Measurements from ENCODE around the gene ATP1A1. TPM values are rescaled to one million over a fixed set of nuclear protein-coding genes. Genes with fewer than 3 reads are reported as not detected.

The ATP1A1 gene
- total RNA-seq, 1 experiment from 2014 or later, result 484 TPM

DNA sequence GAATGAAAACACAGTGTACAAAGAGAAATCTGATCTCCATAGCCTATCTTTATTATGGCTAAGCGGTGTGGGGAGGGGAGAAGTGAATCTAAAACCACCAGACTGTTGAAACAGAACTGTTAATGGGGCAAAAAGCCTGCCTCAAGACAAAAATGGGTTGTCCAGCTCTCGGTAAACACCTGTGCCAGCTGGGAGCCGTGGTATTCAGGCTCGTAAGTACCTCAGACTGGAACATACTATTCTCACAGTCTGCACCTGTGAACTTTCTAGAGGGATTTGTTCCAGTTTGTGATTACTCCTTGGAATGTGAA is 42.7 kb upstream of the ATP1A1 start:
- Mint-ChIP-seq H3K4me3 (ENCODE audit: low read depth, unreplicated experiment) (no peak overlapping the region), H3K9me3 (ENCODE audit: low read depth, unreplicated experiment) (no peaks in the 10 kb centered on the region), H3K36me3 (ENCODE audit: insufficient read depth, unreplicated experiment) (no peaks in the 10 kb centered on the region), H3K27me3 (ENCODE audit: unreplicated experiment) (no peaks in the 10 kb centered on the region), H3K27ac (ENCODE audit: unreplicated experiment) (no peak overlapping the region), H3K4me1 (ENCODE audit: low read depth, unreplicated experiment) (peaks cover 15% of the 10 kb centered on the region)
- TF ChIP-seq, protein P1, sequence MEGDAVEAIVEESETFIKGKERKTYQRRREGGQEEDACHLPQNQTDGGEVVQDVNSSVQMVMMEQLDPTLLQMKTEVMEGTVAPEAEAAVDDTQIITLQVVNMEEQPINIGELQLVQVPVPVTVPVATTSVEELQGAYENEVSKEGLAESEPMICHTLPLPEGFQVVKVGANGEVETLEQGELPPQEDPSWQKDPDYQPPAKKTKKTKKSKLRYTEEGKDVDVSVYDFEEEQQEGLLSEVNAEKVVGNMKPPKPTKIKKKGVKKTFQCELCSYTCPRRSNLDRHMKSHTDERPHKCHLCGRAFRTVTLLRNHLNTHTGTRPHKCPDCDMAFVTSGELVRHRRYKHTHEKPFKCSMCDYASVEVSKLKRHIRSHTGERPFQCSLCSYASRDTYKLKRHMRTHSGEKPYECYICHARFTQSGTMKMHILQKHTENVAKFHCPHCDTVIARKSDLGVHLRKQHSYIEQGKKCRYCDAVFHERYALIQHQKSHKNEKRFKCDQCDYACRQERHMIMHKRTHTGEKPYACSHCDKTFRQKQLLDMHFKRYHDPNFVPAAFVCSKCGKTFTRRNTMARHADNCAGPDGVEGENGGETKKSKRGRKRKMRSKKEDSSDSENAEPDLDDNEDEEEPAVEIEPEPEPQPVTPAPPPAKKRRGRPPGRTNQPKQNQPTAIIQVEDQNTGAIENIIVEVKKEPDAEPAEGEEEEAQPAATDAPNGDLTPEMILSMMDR (IDR thresholded peaks at IDR 0.05; ENCODE audit: unreplicated experiment), result no peak
- DNase-seq, result no peak
- CTCF ChIA-PET, result no interaction called here
- intact Hi-C loops (cut with micrococcal nuclease; ENCODE audit: unreplicated experiment), result no loop called here
- no TSS peak for BruUV-seq (replicated peaks)

DNA sequence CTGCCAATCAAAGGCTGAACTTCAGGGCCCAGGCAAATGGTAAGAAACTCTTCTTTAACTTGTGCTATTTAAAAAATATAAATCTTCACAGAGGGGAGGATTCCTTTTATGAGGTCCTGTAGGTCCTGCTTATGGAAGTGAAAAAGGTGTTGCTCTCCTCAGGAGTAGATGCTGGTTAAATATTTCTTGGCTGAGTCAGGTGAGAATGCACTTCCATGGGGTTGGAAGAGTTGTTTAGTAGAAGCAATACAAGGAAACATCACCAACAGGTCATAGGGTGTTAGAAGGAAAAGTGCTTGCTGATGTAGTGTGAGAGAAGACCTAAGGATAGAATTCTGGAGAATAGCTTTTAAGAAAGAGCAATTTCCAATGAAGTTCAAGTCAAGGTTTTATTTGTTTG is 42.2 kb upstream of the ATP1A1 start:
- TF ChIP-seq, protein P1 (IDR thresholded peaks at IDR 0.05; ENCODE audit: unreplicated experiment), result no peak
- CTCF ChIA-PET, result no interaction called here
- Mint-ChIP-seq H3K9me3 (ENCODE audit: low read depth, unreplicated experiment) (no peaks in the 10 kb centered on the region), H3K4me1 (ENCODE audit: low read depth, unreplicated experiment) (peaks cover 15% of the 10 kb centered on the region), H3K27ac (ENCODE audit: unreplicated experiment) (no peak overlapping the region), H3K36me3 (ENCODE audit: insufficient read depth, unreplicated experiment) (no peaks in the 10 kb centered on the region), H3K4me3 (ENCODE audit: low read depth, unreplicated experiment) (no peak overlapping the region), H3K27me3 (ENCODE audit: unreplicated experiment) (no peaks in the 10 kb centered on the region)
- no peak for DNase-seq
- BruUV-seq (replicated peaks), result no TSS peak
- intact Hi-C loops (cut with micrococcal nuclease; ENCODE audit: unreplicated experiment), result no loop called here

DNA sequence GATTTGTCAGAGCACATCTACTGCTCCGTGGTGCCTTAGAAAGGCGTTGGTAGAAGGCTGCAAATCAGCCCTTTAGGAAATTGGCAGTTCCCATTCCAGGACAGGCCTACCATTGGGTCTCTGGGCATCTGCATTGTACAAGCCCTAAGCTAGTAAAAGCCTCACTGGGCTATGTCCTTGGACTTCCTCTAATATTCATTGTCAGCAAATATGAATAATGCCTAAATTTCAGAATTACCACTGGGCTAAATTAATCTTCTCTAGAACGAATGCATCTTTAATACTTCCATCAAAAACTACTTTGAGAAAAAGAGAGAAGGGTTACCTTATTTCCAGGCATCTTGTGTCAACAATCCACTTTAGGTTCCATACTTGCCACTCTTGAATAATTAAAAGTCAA is 41.5 kb upstream of the ATP1A1 start:
- BruUV-seq (replicated peaks), result no TSS peak
- H3K36me3 Mint-ChIP-seq (ENCODE audit: insufficient read depth, unreplicated experiment), result no peaks in the 10 kb centered on the region
- H3K27ac Mint-ChIP-seq (ENCODE audit: unreplicated experiment), result no peak overlapping the region
- TF ChIP-seq, protein P1 (IDR thresholded peaks at IDR 0.05; ENCODE audit: unreplicated experiment), result no peak
- no peak overlapping the region for H3K4me3 Mint-ChIP-seq (ENCODE audit: low read depth, unreplicated experiment)
- H3K9me3 Mint-ChIP-seq (ENCODE audit: low read depth, unreplicated experiment), result no peaks in the 10 kb centered on the region
- peaks cover 15% of the 10 kb centered on the region for H3K4me1 Mint-ChIP-seq (ENCODE audit: low read depth, unreplicated experiment)
- no peak for DNase-seq
- no peaks in the 10 kb centered on the region for H3K27me3 Mint-ChIP-seq (ENCODE audit: unreplicated experiment)
- CTCF ChIA-PET, result no interaction called here
- intact Hi-C loops (cut with micrococcal nuclease; ENCODE audit: unreplicated experiment), result no loop called here

DNA sequence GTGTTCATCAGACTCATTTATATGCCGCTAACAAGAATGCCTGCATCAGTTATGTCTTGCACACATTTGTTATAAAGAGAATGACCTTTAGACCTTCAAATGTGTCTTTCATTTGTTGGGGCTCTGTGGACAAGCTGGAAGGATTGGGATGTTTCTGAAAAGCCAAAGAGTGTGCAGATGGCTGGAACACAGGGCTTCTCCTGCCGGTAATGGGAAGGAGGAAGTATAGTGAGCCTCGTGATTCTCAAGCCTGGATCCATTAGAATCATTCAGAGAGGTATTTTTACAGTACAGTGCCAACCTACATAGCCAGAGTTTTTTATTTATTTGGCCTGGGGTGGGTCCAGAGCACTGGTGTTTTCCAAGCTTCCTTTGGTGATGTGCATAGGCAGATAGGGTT is 40.6 kb upstream of the ATP1A1 start:
- Mint-ChIP-seq H3K4me3 (ENCODE audit: low read depth, unreplicated experiment) (no peak overlapping the region), H3K36me3 (ENCODE audit: insufficient read depth, unreplicated experiment) (no peaks in the 10 kb centered on the region), H3K27me3 (ENCODE audit: unreplicated experiment) (no peaks in the 10 kb centered on the region), H3K4me1 (ENCODE audit: low read depth, unreplicated experiment) (peaks cover 15% of the 10 kb centered on the region), H3K9me3 (ENCODE audit: low read depth, unreplicated experiment) (no peaks in the 10 kb centered on the region), H3K27ac (ENCODE audit: unreplicated experiment) (no peak overlapping the region)
- TF ChIP-seq, protein P1 (IDR thresholded peaks at IDR 0.05; ENCODE audit: unreplicated experiment), result no peak
- CTCF ChIA-PET, result no interaction called here
- intact Hi-C loops (cut with micrococcal nuclease; ENCODE audit: unreplicated experiment), result no loop called here
- BruUV-seq (replicated peaks), result no TSS peak
- DNase-seq, result no peak

Data from Calu3 (cell line).